ENCODE results near the gene FBXW7. TPM values are rescaled to one million over a fixed set of nuclear protein-coding genes. Genes with fewer than 3 reads are reported as not detected.

Gene FBXW7
- total and polyA plus RNA-seq, 2 of the 8 experiments (the other 6 are each of a cell fraction or from before 2014, with no cell fraction given): 6.0 to 26.7 TPM

GRCh38 chr4:152455311-152455710, 80.6 kb downstream of the FBXW7 start:
- Histone ChIP-seq H3K27ac (ENCODE audit: low read depth, low read length) (no peak overlapping the region), H3K56ac (replicated peaks; ENCODE audit: insufficient read length, low read depth, low read length) (no peak overlapping the region), H3K9ac (replicated peaks in 1 of 4; ENCODE audit: extremely low read depth in 1 of 4, low read depth in 3 of 4, low read length in 3 of 4) (no peak overlapping the region), H3K79me2 (ENCODE audit: control insufficient read depth in 1 of 2, insufficient read depth in 2 of 2, low read length in 2 of 2) (peaks cover 0 to 54% of the 10 kb centered on the region in 2 experiments; a peak in 3 of 4 replicates), H3K4me2 (ENCODE audit: insufficient read depth in 1 of 2, low read depth in 2 of 2, low read length in 2 of 2) (no peak overlapping the region), H3K4ac (replicated peaks; ENCODE audit: insufficient read length, low read depth, low read length) (no peak overlapping the region), H3K18ac (ENCODE audit: extremely low read depth, low read length) (no peak overlapping the region), H2BK5ac (ENCODE audit: low read depth, low read length) (no peak overlapping the region), H3K23me2 (ENCODE audit: low read depth, low read length) (no peaks in the 10 kb centered on the region), H4K91ac (replicated peaks; ENCODE audit: insufficient read length, low read length) (no peak overlapping the region), H3K4me3 (ENCODE audit: extremely low read depth in 1 of 4, insufficient read depth in 2 of 4, low read depth in 3 of 4, low read length in 4 of 4) (no peak overlapping the region), H4K20me1 (replicated peaks in 1 of 2; ENCODE audit: control insufficient read depth in 1 of 2, insufficient read depth in 2 of 2, low read length in 2 of 2) (no peaks in the 10 kb centered on the region), H4K5ac (ENCODE audit: insufficient read length, low read depth, low read length) (no peak overlapping the region), H2BK12ac (ENCODE audit: low read depth, low read length) (no peak overlapping the region), H4K8ac (ENCODE audit: extremely low read depth, insufficient read depth, low read length) (no peak overlapping the region), H2AK5ac (ENCODE audit: low read depth, low read length) (no peak overlapping the region), H2BK20ac (ENCODE audit: low read length) (no peak overlapping the region), H3K14ac (ENCODE audit: insufficient read length) (no peak overlapping the region), H3K36me3 (ENCODE audit: control insufficient read depth in 2 of 4, insufficient read depth in 4 of 4, low read length in 3 of 4) (no peaks in the 10 kb centered on the region), H3K27me3 (replicated peaks in 1 of 4; ENCODE audit: control insufficient read depth in 3 of 4, extremely low read depth in 1 of 4, insufficient read depth in 3 of 4, low read length in 3 of 4) (no peaks in the 10 kb centered on the region), H3K4me1 (replicated peaks in 1 of 4; ENCODE audit: control insufficient read depth in 3 of 4, insufficient read depth in 4 of 4, low read length in 3 of 4) (no peaks in the 10 kb centered on the region), H2BK120ac (replicated peaks; ENCODE audit: low read depth, low read length) (no peak overlapping the region), H3K79me1 (ENCODE audit: low read depth, low read length) (no peaks in the 10 kb centered on the region), H2BK15ac (ENCODE audit: low read length) (no peak overlapping the region), H2AFZ (ENCODE audit: low read length) (no peak overlapping the region), H3K9me3 (ENCODE audit: insufficient read depth in 2 of 2, low read depth in 1 of 2, low read length in 1 of 2) (no peaks in the 10 kb centered on the region), H3K23ac (ENCODE audit: insufficient read length) (no peak overlapping the region)
- 91% methylated on average over 2 of the region's 2 CpGs; no CpG with 5 or more reads in 1 of the 2 experiments for WGBS, 2 experiments (ENCODE audit: extremely low coverage in 1 of 2, insufficient coverage in 1 of 2, insufficient read length in 1 of 2, insufficient replicate concordance in 2 of 2, low coverage in 1 of 2, low lambda C conversion rate in 2 of 2, missing lambda C conversion rate in 1 of 2)
- ChIA-PET CTCF (ENCODE audit: partially characterized antibody) (interaction anchor here (0.6 to 1.9 kb wide), 15 partner anchors 10 to 276 kb away, joined by 3 to 7 read pairs (median 4); no protein-coding TSS in a partner anchor), POLR2A (ENCODE audit: partially characterized antibody) (no interaction called here)
- no peak for FAIRE-seq
- no peak for DNase-seq (ENCODE audit: low read depth in 1 of 2, low spot score in 2 of 2)
- TF ChIP-seq EGR1 (IDR thresholded peaks at IDR 0.05; ENCODE audit: borderline replicate concordance, low read depth, low read length) (no peak), TCF12 (IDR thresholded peaks at IDR 0.05; ENCODE audit: low read depth, low read length) (no peak), HDAC2 (IDR thresholded peaks at IDR 0.05; ENCODE audit: borderline replicate concordance in 1 of 2, low read depth in 2 of 2, low read length in 2 of 2) (no peak), ASH2L (IDR thresholded peaks at IDR 0.05; ENCODE audit: low read length) (no peak), YY1 (IDR thresholded peaks at IDR 0.05; ENCODE audit: low read depth, low read length) (no peak), SAP30 (IDR thresholded peaks at IDR 0.05; ENCODE audit: insufficient read depth, insufficient replicate concordance, low read length) (no peak), SP1 (IDR thresholded peaks at IDR 0.05; ENCODE audit: low read depth, low read length) (no peak), BRCA1 (IDR thresholded peaks at IDR 0.05; ENCODE audit: low read depth, low read length) (no peak), NANOG (IDR thresholded peaks at IDR 0.05; ENCODE audit: insufficient read depth, low read depth, low read length, poor library complexity, severe bottlenecking) (no peak), CREB1 (IDR thresholded peaks at IDR 0.05) (no peak), SUZ12 (IDR thresholded peaks at IDR 0.05; ENCODE audit: low read length) (no peak), RNF2 (IDR thresholded peaks at IDR 0.05; ENCODE audit: borderline replicate concordance, low read depth, low read length, missing control alignments, poor library complexity, severe bottlenecking) (no peak), SP4 (IDR thresholded peaks at IDR 0.05; ENCODE audit: low read length) (no peak), RXRA (IDR thresholded peaks at IDR 0.05; ENCODE audit: insufficient read depth, low read depth, low read length) (no peak)
